GM18951 (cell line): ENCODE measurements around the gene PCBP3.

ENCODE experiments used
- POLR2A ChIP-seq: IDR thresholded peaks from 4 replicates; pipeline ENCODE4 v1.6.1; 2011; ENCODE audit warnings: mild to moderate bottlenecking; ENCODE audit not compliant: insufficient read length, insufficient read depth; ENCODE audit errors: extremely low read depth
- in situ Hi-C: fragments of 300-500 bp; cut with MboI; formaldehyde crosslinking; loops from one replicate; pipeline ENCODE4 v1.12.0; 2022; ENCODE audit warnings: low sequenced_read_pairs, mixed read lengths, inconsistent platforms; ENCODE audit not compliant: unreplicated experiment

Gene PCBP3

GRCh38 chr21:45919593-45919992, 276.1 kb downstream of the PCBP3 start:
- in situ Hi-C loops, result no loop called here
- no peak for TF ChIP-seq POLR2A

- TF ChIP-seq POLR2A, result no peak
- in situ Hi-C loops, result no loop called here
Measured at GRCh38 chr21:45920824-45921600, 277.5 kb downstream of the PCBP3 start.

- in situ Hi-C loops, result no loop called here
- no peak for TF ChIP-seq POLR2A
Measured at GRCh38 chr21:45921917-45922316, 278.4 kb downstream of the PCBP3 start.

GRCh38 chr21:45922648-45923047, 279.1 kb downstream of the PCBP3 start:
- TF ChIP-seq POLR2A, result no peak
- in situ Hi-C loops, result no loop called here

GRCh38 chr21:45923146-45923545, 279.6 kb downstream of the PCBP3 start:
- in situ Hi-C loops, result no loop called here
- TF ChIP-seq POLR2A, result no peak

- no peak for TF ChIP-seq POLR2A
- in situ Hi-C loops, result no loop called here
Measured at GRCh38 chr21:45926281-45926680, 282.8 kb downstream of the PCBP3 start.

GRCh38 chr21:45927032-45927431, 283.5 kb downstream of the PCBP3 start:
- TF ChIP-seq POLR2A, result no peak
- in situ Hi-C loops, result no loop called here

- in situ Hi-C loops, result no loop called here
- no peak for TF ChIP-seq POLR2A
Measured at GRCh38 chr21:45927851-45928850, 284.6 kb downstream of the PCBP3 start.

GRCh38 chr21:45929449-45929848, 285.9 kb downstream of the PCBP3 start:
- no peak for TF ChIP-seq POLR2A
- in situ Hi-C loops, result no loop called here

- in situ Hi-C loops, result no loop called here
- no peak for TF ChIP-seq POLR2A
Measured at GRCh38 chr21:45930231-45930760, 286.8 kb downstream of the PCBP3 start.

- TF ChIP-seq POLR2A, result no peak
- in situ Hi-C loops, result no loop called here
Measured at GRCh38 chr21:45930792-45931191, 287.3 kb downstream of the PCBP3 start.

- TF ChIP-seq POLR2A, result no peak
- in situ Hi-C loops, result no loop called here
Measured at GRCh38 chr21:45931397-45931969, 288.0 kb downstream of the PCBP3 start.

GRCh38 chr21:45932922-45933502, 289.5 kb downstream of the PCBP3 start:
- in situ Hi-C loops, result no loop called here
- no peak for TF ChIP-seq POLR2A

GRCh38 chr21:45934085-45934484, 290.6 kb downstream of the PCBP3 start:
- no peak for TF ChIP-seq POLR2A
- in situ Hi-C loops, result no loop called here
